Skin epidermis (tissue), 12 donors: ENCODE results near the gene CELA2B.
"Not testable (repeated sequence)": the region's sequence is repeated elsewhere in the genome, so short reads cannot be mapped to it uniquely, and the experiment has no call there.

Experiments
- H3K27ac ChIP-seq, 21 experiments: fragments of 200-600 bp; sonication (generic) in 11 of 21; one replicate each; pipeline ENCODE4 v1.5.0; 2020; ENCODE audit warnings: mild to moderate bottlenecking in 3 of 21, inconsistent platforms in 2 of 21, moderate library complexity in 2 of 21
- H3K4me3 ChIP-seq, 7 experiments: fragments of 200-600 bp; sonication (generic) in 2 of 7; one replicate each; pipeline ENCODE4 v1.5.0; 2020; ENCODE audit warnings: inconsistent platforms in 2 of 7, mild to moderate bottlenecking in 2 of 7, moderate library complexity in 1 of 7

CELA2B gene

DNA sequence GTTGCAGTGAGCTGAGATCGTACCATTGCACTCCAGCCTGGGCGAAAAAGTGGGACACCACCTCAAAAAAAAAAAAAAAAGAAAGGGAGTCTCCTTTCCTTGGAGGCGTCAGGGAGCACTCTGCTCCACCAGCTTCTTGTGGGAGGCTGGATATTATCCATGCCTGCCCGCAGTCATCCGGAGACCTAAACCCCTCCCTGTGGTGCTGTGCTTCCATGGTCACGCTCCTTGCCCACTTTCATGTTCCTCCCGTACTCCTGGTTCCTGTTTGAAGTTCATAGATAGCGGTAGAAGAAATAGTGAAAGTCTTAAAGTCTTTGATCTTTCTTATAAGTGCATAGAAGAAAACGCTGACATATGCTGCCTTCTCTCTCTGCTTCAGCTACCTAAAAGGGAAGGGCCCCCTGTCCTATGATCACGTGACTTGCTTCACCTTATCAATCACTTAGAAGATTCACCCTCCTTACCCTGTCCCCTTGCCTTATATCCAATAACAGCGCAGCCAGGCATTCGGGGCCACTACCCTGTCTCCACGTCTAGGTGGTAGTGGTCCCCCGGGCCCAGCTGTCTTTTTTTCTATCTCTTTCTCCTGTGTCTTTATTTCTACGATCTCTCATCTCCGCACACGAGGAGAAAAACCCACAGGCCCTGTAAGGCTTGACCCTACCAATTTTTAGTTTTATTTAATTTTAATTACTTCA lies 45.5 kb downstream of the CELA2B start:
- not testable (repeated sequence) for H3K27ac ChIP-seq

DNA sequence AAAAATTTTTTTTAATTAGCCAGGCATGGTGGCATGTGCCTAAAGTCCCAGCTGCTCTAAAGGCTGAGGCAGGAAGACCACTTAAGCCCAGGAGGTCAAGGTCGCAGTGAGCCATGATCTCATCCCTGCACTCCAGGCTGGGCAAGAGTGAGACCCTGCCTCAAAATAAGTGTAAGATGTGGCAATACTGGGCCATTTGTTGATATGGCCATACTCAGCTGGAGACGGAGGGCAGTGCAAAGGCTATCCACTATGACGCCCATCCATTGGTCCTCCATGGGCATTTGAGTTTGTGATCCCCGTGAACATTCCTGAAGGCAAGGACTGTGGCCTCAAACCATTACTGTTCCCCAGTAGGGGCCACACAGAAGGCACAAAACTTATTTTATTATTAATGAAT lies 46.6 kb downstream of the CELA2B start:
- Histone ChIP-seq H3K4me3 (no peak overlapping the region), H3K27ac (peak overlapping the region in 1 of 21 experiments; percentile 32)

More for the DNA sequence above, 45.5 kb downstream of the CELA2B start:
- not testable (repeated sequence) for H3K4me3 ChIP-seq

DNA sequence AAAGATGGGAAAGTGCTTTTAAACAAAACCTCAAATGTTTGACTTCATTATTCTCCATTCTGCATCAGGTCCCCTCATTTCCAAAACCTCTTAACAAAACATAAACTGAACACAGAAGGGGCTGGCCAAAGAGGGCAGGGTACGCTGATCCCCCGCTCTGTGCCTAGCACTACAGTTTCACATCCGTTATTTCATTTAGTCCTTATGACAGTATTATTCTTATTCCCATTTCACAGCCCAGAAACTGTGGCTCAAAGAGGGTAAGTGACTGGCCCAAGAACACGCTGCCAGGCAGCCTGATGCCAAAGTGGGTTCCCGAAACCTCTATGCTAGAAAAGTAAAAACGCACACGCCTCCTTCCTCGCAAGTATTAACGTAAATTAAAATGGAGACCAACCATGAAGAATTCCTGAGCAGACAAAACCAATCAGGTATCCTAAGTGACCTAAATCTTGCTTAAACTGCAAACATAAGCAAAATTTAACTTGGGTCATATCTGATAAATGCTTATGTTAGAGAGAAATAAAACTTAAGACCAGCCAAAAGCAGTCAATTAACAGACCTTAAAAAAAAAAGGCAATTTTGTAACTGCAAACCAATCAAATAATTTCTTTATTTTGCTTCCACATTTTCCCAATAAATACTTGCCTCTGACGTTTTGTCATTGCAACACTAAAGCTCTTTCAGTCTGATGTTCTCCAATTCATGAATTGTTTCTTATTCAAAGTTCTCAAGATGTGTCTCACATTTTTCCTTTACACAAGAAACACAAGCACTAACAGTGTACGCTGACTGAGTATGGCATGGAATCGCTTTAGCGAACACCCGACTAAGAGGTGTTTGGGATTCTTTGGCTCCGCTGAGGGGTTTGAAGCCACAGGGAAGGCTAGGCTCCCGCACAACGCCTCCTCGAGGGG lies 47.5 kb downstream of the CELA2B start:
- H3K4me3 ChIP-seq = peak overlapping the region; percentile 43 to 72 (median 67)
- H3K27ac ChIP-seq = peak overlapping the region; percentile 16 to 99 (median 95)

DNA sequence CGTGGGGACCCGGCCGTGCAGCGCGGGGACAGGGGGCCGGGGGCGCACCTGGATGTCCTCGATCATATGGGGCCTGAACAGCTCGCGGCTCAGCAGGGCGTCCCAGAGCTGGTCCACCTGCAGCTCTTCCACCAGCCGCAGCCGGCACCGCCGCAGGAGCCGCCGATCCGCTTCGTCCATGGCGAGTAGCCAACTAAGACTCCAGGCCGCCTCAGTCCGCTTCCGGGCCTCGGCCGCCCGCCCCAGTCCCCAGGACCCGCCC lies 48.0 kb downstream of the CELA2B start, which contains the start of gene CASP9:
CASP9 (minus strand) TSS at position 195 of the 262 bp plus-strand sequence; CDS start at position 180, 15 bp downstream.
- Histone ChIP-seq H3K27ac (peak within 1 kb of the TSS; percentile 70 to 99 (median 95)), H3K4me3 (peak within 1 kb of the TSS; percentile 43 to 72 (median 67))

DNA sequence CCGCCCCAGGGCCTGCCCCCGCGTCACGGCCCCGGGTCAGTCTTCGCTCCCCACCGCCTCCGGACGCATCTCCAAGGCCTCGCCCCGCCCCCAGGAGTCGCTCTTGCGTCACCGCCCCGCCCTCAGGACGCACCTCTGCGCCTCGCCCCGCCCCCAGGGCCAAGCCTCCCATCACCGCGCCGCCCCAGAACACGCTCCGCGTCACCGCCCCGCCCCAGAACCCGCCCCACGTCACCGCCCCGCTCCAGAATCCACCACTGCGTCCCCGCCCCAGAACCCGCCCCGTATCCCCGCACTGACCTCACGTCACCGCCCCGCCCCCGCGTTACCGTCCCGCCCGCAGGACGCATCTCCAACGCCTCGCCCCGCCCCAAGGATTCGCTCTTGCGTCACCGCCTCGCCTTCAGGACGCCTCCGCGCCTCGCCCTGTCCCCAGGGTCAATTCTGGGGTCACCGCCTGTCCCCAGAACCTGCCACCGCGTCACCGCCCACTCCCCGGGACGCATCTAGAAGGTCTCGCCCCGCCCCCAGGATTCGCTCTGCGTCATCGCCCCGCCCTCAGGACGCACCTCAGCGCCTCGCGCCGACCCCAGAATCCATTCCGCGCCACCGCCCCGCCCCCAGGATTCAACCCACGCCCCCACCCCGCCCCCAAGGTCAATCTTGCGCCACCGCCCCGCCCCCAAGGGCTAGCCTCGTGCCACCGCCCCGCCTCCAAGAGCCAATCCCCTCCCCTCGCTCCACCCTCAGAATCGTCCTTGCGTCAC lies 48.6 kb downstream of the CELA2B start:
- Histone ChIP-seq H3K27ac (peak overlapping the region; percentile 70 to 99 (median 95)), H3K4me3 (peak overlapping the region; percentile 43 to 72 (median 67))

DNA sequence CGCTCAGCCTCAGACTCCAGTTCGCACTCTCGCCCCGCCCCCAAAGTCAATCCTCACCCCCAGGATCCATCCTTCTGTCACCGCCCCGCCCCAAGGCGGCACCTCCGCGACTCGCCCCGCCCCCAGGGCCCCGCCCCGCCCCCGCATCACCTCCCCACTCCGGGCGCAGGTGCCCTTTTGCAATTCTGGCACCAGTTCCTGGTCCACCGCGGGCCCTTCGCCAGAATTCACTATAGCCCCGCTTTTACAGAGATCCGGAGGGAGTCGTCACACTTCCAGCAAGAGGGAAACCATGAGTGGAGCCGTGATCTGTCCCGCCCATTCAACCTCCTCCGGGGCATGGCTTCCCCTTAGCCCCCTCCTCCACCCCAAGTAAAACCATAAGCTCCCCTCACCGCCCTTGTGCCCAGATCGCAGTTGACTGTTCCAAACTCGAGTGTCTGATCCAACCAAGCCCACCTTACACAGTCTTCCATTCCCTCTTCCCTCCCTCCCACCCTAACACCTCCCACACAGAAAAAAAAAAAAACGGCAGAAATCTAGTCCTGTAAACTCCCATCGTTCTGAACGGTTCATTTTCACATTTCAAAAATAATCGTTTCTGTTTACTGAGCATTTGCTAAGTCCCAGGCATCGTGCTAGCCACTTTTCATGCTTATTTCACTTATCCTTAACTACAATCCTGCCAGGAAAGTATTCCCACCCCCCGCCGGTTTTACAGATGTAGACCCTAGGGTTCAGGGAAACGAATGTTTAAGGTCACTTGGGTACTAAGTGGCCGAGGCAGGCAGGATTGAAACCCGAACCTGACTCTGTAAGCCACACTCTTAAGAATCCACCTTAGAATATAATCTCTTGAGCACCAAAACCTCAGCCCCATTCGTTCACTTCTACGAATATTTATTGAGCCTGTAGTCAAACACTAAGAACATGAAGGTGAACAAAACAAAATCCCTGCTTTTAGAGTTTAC lies 49.4 kb downstream of the CELA2B start:
- peak overlapping the region; percentile 42 to 74 (median 70) for H3K4me3 ChIP-seq
- peak overlapping the region; percentile 18 to 99 (median 95) for H3K27ac ChIP-seq

DNA sequence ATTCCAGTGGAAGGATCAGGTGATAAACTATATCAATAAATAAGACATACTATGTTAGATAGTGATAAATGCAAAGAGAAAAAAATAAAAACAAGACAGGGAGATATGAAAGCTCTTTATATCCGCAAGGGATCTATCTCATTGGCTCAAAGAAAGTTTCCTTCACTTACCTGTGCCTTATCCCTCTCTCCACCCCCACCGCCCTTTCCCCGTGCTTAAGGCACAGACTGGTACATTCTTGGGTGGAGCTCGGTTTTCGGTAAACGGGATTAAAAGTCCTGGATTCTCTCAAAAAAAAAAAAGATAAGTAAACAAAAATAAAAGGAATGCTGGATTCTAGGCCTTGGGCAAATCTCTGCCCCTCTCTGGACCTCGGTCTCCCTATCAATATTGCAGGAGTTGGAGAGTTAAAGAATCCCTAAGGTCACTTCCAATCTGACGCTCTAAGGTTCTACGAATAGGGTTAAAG lies 50.2 kb downstream of the CELA2B start:
- Histone ChIP-seq H3K27ac (peak overlapping the region in 20 of 21 experiments; percentile 29 to 99 (median 95)), H3K4me3 (peak overlapping the region; percentile 5 to 98 (median 74))

DNA sequence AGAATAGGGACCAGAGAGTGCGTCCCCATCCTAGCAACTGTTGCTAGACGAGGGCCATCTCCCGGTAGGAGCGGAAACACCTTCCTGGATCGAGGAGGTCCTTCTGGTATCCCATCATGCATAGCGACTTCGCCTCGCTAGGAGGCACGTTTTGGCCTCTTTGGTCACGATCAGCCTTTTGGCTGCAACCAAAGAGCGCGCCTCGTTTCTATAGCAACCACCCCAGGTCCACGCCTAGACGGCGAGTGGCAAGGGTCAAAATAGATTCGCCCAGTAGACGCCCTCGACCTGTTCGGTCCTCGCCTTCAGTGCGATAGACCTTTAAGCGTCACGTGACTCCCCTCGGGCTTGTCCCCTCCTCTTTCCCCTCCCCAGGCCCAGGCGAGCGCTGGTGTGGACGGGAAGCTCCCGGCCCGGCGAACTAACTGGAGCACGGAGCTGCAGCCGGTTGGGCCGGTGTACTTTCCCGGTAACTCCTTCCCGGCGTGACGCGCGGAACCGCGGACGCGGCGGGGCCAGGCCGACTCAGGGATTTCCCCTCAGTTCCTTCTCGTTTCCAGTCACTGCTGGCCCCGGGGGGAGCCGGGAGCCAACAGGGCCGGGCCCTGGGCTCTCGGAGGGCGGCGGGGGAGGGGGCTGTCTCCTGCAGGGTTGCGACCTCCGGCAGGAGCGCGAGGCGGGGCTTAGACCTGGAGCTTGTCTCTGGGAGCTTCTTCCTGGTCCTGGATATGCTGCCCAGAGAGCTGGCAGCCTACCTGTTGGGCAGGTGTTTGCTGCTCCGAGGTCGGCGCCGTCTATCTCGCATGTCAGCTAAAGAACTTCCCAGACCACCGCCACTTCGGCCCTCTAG lies 50.8 kb downstream of the CELA2B start, which contains the start of gene DNAJC16:
DNAJC16 (plus strand) TSS at position 359 of the 850 bp plus-strand sequence. CDS start 2,258 bp downstream, outside the sequence.
- H3K4me3 ChIP-seq = peak within 1 kb of the TSS; percentile 55 to 98 (median 74)

DNA sequence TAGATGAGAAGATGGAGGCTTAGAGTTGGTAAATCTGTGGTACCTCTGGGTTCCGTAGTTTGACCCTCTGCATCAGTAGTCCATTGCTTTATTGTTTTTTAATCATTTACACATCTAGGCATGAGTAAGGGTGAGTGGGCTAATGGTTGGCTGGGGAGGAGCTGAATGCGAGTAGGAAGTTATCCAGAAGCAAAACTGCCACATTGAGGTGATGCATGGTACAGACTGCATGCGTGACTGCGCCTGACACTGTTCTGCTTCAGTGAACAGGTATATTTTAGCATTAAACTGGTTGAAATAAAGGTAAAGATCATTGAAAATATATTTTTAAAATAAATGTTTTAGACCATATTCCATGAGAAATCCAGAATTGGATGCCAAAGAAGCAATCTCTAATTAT lies 55.1 kb downstream of the CELA2B start:
- Histone ChIP-seq H3K27ac (no peak overlapping the region), H3K4me3 (no peak overlapping the region)

More for the DNA sequence above, 50.8 kb downstream of the CELA2B start, which contains the start of gene DNAJC16:
- peak within 1 kb of the TSS; percentile 62 to 99 (median 96) for H3K27ac ChIP-seq

DNA sequence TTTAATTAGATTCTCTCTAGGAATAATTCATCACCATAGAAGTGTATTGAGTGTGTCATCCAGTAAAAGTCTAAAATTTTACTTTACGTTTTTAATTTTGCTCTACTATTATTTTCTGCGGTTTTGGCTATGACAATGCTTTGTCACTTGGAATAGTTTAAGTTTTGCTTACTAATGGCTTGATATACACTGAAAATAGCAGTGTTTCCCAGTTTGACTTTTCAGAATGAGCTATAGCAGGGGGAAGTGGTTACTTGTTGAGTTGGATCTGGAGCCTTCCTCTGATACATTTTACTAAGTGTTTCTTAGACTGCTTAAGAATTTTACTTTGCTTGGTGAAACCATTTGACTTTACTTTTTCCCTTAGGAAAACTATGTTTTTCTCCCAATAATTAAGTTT lies 55.8 kb downstream of the CELA2B start:
- H3K27ac ChIP-seq = no peak overlapping the region
- H3K4me3 ChIP-seq = no peak overlapping the region

DNA sequence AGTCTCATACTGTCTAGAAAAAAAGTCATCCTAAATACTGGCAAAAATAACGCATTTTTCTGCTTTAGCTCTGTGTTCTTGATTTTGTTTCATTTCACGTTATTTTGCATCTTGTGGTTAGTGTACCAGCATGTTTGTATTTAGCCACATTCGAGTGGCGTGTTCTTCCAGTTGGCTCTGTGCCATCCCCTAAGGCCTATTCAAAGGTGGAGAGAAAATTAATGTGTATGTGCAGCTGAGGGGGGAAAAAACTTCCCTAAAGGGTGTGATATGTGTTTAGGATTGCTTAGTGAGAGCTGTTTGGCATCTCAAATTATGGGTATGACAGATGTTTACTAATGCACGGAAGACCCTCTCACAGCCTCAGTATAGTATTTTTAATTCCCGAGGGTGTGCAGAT lies 62.9 kb downstream of the CELA2B start:
- Histone ChIP-seq H3K4me3 (no peak overlapping the region), H3K27ac (no peak overlapping the region)

DNA sequence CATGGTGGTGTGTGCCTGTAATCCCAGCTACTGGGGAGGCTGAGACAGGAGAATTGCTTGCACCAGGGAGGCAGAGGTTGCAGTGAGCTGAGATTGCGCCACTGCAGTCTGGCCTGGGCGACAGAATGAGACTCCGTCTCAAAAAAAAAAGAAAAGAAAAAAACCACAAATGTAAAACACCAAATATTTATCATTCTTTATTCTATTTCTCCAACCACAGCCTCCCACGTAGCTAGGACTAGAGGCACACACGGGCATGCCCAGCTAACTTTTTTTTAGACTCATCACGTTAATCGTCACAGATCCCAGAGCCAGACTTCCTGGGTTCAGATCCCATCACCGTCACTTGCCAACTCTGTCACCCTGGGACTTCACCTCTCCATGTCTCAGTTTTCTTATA lies 64.3 kb downstream of the CELA2B start:
- Histone ChIP-seq H3K4me3 (no peak overlapping the region), H3K27ac (no peak overlapping the region)
